ENCODE results near the gene RHEB.

Gene RHEB

GRCh38 chr7:151447312-151447711, 72.4 kb downstream of the RHEB start:
- DNase-seq: no peak

- DNase-seq: no peak
These were observed 73.3 kb downstream of the RHEB start for GRCh38 chr7:151446412-151446811.

- DNase-seq: no peak
These were observed 75.1 kb downstream of the RHEB start for GRCh38 chr7:151444632-151445031.

GRCh38 chr7:151442776-151443496, 76.8 kb downstream of the RHEB start:
- DNase-seq: no peak

- no peak for DNase-seq
These were observed 78.8 kb downstream of the RHEB start for GRCh38 chr7:151440799-151441445.

GRCh38 chr7:151439855-151440798, 79.6 kb downstream of the RHEB start, which contains the start of gene CRYGN:
Gene CRYGN (minus strand): TSS chr7:151440141. CDS start chr7:151439917, 224 bp downstream.
- peak; percentile 35 for DNase-seq

GRCh38 chr7:151438864-151439601, 80.7 kb downstream of the RHEB start:
- no peak for DNase-seq

- DNase-seq: no peak
These were observed 81.7 kb downstream of the RHEB start for GRCh38 chr7:151437866-151438516.

- no peak for DNase-seq
These were observed 82.5 kb downstream of the RHEB start for GRCh38 chr7:151437159-151437553.

- no peak for DNase-seq
These were observed 83.1 kb downstream of the RHEB start for GRCh38 chr7:151436446-151437158.

GRCh38 chr7:151435971-151436370, 83.7 kb downstream of the RHEB start:
- DNase-seq: no peak

- no peak for DNase-seq
These were observed 84.4 kb downstream of the RHEB start for GRCh38 chr7:151435103-151435916.

- DNase-seq: no peak
These were observed 85.1 kb downstream of the RHEB start for GRCh38 chr7:151434549-151434948.

GRCh38 chr7:151433721-151434400, 85.8 kb downstream of the RHEB start:
- DNase-seq: no peak

GRCh38 chr7:151432658-151433521, 86.8 kb downstream of the RHEB start:
- peak; percentile 68 for DNase-seq

- DNase-seq: no peak
These were observed 87.9 kb downstream of the RHEB start for GRCh38 chr7:151431768-151432311.

GRCh38 chr7:151431281-151431767, 88.4 kb downstream of the RHEB start:
- DNase-seq: no peak

All from stimulated activated CD4-positive, alpha-beta T cell treated with anti-CD3 and anti-CD28 coated beads, Interleukin-15, amount 100 ng/mL, for 24 hours (primary cell).